ENCODE results near the gene CDR2L.

GRCh38 chr17:75034236-75034908 is 46.9 kb downstream of the CDR2L start:
- TF ChIP-seq CTCF (IDR thresholded peaks at IDR 0.05) (peak in 1 of 4 experiments; percentile 25), EP300 (IDR thresholded peaks at IDR 0.05) (no peak), POLR2AphosphoS5 (IDR thresholded peaks at IDR 0.05) (peak in 1 of 4 donors; percentile 3), POLR2A (IDR thresholded peaks at IDR 0.05) (no peak)
